Mesothelial cell of epicardium (in vitro differentiated cells): Measurements from ENCODE around the gene NR0B2. TPM values are rescaled to one million over a fixed set of nuclear protein-coding genes. Genes with fewer than 3 reads are reported as not detected.

ENCODE experiments used
- DNase-seq, 2 experiments: peaks; one replicate each; pipeline ENCODE4 v3.0.0; 2021; ENCODE audit warnings: low spot score in 2 of 2; ENCODE audit not compliant: unreplicated experiment in 2 of 2
- H3K27ac Mint-ChIP-seq: 2 replicates; pipeline ENCODE4 v1.8.0; 2021; ENCODE audit warnings: mixed read lengths
- H3K27me3 Mint-ChIP-seq: 2 replicates; pipeline ENCODE4 v1.8.0; 2021; ENCODE audit warnings: low read depth, mixed read lengths
- H3K36me3 Mint-ChIP-seq: 2 replicates; pipeline ENCODE4 v1.8.0; 2021; ENCODE audit warnings: mixed read lengths
- H3K4me1 Mint-ChIP-seq: 2 replicates; pipeline ENCODE4 v1.8.0; 2021; ENCODE audit warnings: mixed read lengths
- H3K4me3 Mint-ChIP-seq: 2 replicates; pipeline ENCODE4 v1.8.0; 2021; ENCODE audit warnings: mild to moderate bottlenecking, moderate library complexity, mixed read lengths
- H3K9me3 Mint-ChIP-seq: 2 replicates; pipeline ENCODE4 v1.8.0; 2021; ENCODE audit warnings: mixed read lengths
- CTCF ChIP-seq: fragments of 200-600 bp; sonication (generic); IDR thresholded peaks from one replicate; pipeline ENCODE4 v1.5.0; 2021; ENCODE audit warnings: antibody characterized with exemption; ENCODE audit not compliant: unreplicated experiment
- total RNA-seq: library from RNA; stranded (reverse); gene quantifications from 3 replicates; pipeline ENCODE4 v1.2.1, GENCODE V29; 2021

Gene NR0B2
- total RNA-seq, 1 donor from 2014 or later, result not detected

GRCh38 chr1:26945728-26946127 lies 32.0 kb upstream of the NR0B2 start:
- Mint-ChIP-seq H3K4me3 (no peak overlapping the region), H3K27ac (peak overlapping the region; percentile 39), H3K9me3 (no peaks in the 10 kb centered on the region), H3K27me3 (no peaks in the 10 kb centered on the region), H3K4me1 (peaks cover 7% of the 10 kb centered on the region), H3K36me3 (peaks cover 39% of the 10 kb centered on the region)
- DNase-seq, result no peak
- TF ChIP-seq CTCF, result no peak

- DNase-seq, result no peak
- H3K9me3 Mint-ChIP-seq, result no peaks in the 10 kb centered on the region
- TF ChIP-seq CTCF, result no peak
- H3K27ac Mint-ChIP-seq, result peak overlapping the region; percentile 43
- H3K27me3 Mint-ChIP-seq, result no peaks in the 10 kb centered on the region
- no peak overlapping the region for H3K4me3 Mint-ChIP-seq
- H3K4me1 Mint-ChIP-seq, result peaks cover 7% of the 10 kb centered on the region
- H3K36me3 Mint-ChIP-seq, result peaks cover 39% of the 10 kb centered on the region
Observed at GRCh38 chr1:26945138-26945537, 31.4 kb upstream of the NR0B2 start.

- H3K4me3 Mint-ChIP-seq, result no peak overlapping the region
- DNase-seq, result no peak
- peaks cover 5% of the 10 kb centered on the region for H3K4me1 Mint-ChIP-seq
- H3K9me3 Mint-ChIP-seq, result no peaks in the 10 kb centered on the region
- no peak for TF ChIP-seq CTCF
- no peak overlapping the region for H3K27ac Mint-ChIP-seq
- peaks cover 34% of the 10 kb centered on the region for H3K36me3 Mint-ChIP-seq
- no peaks in the 10 kb centered on the region for H3K27me3 Mint-ChIP-seq
Observed at GRCh38 chr1:26942656-26943055, 28.9 kb upstream of the NR0B2 start.

GRCh38 chr1:26941311-26941710 lies 27.5 kb upstream of the NR0B2 start:
- Mint-ChIP-seq H3K4me3 (no peak overlapping the region), H3K36me3 (peaks cover 35% of the 10 kb centered on the region), H3K4me1 (peaks cover 5% of the 10 kb centered on the region), H3K27ac (no peak overlapping the region), H3K9me3 (no peaks in the 10 kb centered on the region), H3K27me3 (no peaks in the 10 kb centered on the region)
- no peak for TF ChIP-seq CTCF
- DNase-seq, result no peak

- Mint-ChIP-seq H3K9me3 (no peaks in the 10 kb centered on the region), H3K27me3 (no peaks in the 10 kb centered on the region), H3K27ac (no peak overlapping the region), H3K36me3 (peaks cover 30% of the 10 kb centered on the region), H3K4me3 (no peak overlapping the region), H3K4me1 (no peaks in the 10 kb centered on the region)
- no peak for TF ChIP-seq CTCF
- DNase-seq, result no peak
Observed at GRCh38 chr1:26938659-26939025, 24.9 kb upstream of the NR0B2 start.

- H3K4me3 Mint-ChIP-seq, result no peak overlapping the region
- H3K27ac Mint-ChIP-seq, result no peak overlapping the region
- no peaks in the 10 kb centered on the region for H3K9me3 Mint-ChIP-seq
- no peaks in the 10 kb centered on the region for H3K4me1 Mint-ChIP-seq
- no peaks in the 10 kb centered on the region for H3K27me3 Mint-ChIP-seq
- peaks cover 27% of the 10 kb centered on the region for H3K36me3 Mint-ChIP-seq
- no peak for DNase-seq
- no peak for TF ChIP-seq CTCF
Observed at GRCh38 chr1:26938004-26938658, 24.4 kb upstream of the NR0B2 start.
